Activated CD4-positive, alpha-beta T cell treated with anti-CD3 and anti-CD28 coated beads, Interleukin-10, Interleukin-2, amounts not matched to agents 100 ng/mL and 50 ng/mL, durations not matched to agents 16 hours and 8 hours (primary cell): ENCODE data around the gene PLA2G12B.
"Not testable (repeated sequence)": the region's sequence is repeated elsewhere in the genome, so short reads cannot be mapped to it uniquely, and the experiment has no call there.

ENCODE experiments used
- DNase-seq: peaks from one replicate; pipeline ENCODE4 v3.0.0-alpha.2; 2020

PLA2G12B gene

GRCh38 chr10:72954596-72955554, at the start of gene PLA2G12B:
Gene PLA2G12B (minus strand): TSS chr10:72954806. CDS start chr10:72954685, 121 bp downstream.
- DNase-seq, result no peak

- DNase-seq, result no peak
Observed at GRCh38 chr10:73003822-73004221, 49.2 kb upstream of the PLA2G12B start.

DNA sequence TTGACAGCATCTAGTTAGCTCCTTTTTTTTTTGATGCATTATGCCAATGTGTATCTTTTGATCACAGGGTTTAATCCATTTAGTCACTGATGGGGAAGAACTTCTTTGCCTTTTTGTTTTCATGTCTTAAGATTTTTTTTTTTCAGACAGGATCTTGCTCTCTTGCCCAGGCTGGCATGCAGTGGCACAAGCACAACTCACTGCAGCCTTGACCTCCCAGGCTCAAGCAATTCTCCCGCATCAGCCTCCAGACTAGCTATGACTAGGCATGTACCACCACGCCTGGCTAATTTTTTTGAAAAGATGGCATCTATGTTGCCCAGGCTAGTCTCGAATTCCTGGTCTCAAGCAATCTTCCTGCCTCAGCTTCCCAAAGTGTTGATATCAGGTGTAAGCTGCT, 46.4 kb upstream of the PLA2G12B start:
- DNase-seq, result no peak

DNA sequence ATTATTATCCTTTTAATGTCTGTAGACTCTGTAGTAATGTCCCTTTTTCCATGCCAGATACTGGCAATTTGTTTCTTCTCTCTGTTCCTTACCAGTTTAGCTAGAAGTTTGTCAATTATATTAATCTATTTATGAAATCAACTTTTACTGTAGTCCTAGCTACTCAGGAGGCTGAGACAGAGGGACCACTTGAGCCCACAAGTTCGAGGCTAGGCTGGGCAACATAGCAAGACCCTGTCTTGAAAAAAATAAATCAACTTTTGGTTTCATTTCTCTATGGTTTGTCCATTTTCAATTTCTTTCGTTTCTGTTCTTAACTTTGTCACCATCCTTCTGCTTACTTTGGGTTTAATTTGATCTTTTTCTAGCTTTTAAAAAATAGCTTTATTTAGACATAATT, 42.5 kb upstream of the PLA2G12B start:
- no peak for DNase-seq

DNA sequence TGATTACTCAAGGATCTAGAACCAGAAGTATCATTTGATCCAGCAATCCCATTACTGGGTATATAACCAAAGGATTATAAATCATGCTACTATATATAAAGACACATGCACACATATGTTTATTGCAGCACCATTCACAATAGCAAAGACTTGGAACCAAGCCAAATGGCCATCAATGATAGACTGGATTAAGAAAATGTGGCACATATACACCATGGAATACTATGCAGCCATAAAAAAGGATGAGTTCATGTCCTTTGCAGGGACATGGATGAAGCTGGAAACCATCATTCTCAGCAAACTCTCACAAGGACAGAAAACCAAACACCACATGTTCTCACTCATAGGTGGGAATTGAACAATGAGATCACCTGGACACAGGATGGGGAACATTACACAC, 40.9 kb upstream of the PLA2G12B start:
- not testable (repeated sequence) for DNase-seq

- DNase-seq, result not testable (repeated sequence)
Observed at GRCh38 chr10:72989771-72990170, 35.2 kb upstream of the PLA2G12B start.

- not testable (repeated sequence) for DNase-seq
Observed at GRCh38 chr10:72984618-72985017, 30.0 kb upstream of the PLA2G12B start.

DNA sequence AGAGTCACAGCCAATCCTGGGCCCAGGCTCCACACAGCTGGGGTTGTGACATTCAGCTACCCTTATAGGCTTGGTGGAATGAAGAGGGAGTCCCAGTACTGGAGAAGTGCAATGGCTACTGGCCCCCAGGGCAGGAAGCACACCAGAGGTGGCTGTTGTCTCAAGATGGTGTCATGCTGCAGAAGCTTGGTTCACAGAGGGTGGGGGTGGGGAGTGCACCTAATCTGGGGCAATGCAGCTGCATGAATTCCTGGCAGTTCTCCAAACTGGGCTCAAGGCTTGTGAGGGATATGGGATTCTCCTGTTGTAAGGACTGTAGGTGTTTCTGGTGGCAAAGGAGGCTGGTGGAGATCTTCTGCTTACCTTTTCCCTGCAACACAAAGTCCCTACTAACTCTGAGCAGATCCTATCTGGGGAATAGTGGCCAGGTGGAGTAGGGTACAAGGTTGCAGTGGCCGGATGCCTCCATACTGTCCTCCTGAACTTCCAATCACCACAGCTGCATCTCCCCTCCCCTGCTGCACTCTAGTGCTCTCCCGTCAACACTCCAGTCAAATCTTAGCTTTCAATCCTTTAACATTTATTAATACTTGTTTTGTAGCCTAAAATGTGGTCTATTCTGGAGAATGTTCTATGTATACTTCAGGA, 27.4 kb upstream of the PLA2G12B start:
- DNase-seq, result no peak

DNA sequence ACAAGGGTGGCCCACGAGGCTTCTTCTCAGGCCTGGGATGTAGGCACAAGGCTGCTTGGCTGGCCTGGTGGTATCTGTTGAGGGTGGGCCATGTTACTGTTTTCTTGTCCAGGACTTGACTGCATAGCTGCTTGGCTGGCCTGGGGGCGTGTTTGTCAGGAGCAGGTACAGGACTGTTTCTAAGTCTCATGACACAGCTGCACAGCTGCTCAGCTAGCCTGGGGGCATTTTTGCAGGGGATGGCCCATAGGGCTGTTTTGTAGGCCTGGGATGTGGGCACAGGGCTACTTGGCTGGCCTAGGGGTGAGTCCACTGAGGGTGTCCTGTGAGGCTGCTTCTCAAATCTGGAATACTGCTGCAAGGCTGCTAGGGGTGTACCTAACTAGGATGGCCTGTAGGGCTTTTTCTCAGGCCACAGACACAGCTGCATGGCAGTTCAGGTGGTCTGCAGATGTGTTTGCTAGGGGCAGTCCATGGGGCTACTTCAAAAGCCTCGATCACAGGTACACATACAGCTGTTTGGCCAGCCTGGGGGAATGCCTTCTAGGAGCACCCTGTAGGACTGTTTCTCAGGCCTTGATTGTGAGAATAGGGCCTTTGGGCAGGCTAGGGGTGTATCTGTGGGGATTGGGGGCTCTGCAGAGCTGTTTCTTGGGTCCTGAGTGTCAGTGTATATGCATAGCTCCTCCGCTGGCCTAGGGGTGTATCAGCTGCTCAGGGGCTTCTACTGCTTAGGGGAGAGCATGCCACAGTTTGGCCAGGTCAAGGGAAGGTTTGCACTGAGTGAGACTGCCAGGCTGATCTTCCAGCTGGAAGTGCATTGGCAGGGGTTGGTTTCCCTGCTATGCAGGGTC, 26.6 kb upstream of the PLA2G12B start:
- DNase-seq, result no peak

DNA sequence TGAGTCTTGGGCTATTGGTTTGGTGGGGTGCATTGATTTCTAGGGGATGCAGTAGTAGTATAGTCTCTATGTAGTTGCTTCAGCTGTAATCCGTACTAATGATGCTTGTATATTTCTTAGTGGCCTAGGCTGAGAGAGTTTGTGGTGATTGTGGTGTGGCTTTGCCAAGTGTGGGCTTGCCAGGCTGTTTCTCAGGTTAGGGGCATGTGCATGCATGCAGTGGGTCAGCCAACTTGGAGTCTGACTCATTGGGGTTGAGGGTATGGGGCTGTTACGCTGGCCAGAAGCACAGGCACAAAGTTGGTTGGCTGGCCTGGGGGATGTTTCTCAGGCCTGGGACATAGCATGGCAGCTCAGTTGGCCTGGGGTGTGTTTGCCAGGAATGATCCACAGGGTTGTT, 25.7 kb upstream of the PLA2G12B start:
- no peak for DNase-seq

DNA sequence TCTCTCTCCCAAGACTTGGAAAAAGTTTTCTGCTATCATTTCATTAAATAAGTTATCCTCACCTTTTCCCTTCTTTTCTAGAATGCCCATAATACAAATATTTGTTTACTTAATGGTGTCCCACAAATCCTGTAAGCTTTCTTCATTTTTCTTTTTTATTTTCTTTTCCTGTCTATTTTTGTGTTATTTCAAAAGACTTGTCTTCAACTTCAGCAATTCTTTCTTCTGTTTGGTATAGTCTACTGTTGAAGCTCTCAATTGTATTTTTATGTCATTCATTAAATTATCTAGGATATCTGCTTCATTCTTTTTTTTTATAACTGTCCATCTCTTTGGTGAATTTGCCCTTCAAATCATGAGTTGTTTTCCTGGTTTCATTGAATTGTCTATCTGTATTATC, 25.1 kb upstream of the PLA2G12B start:
- no peak for DNase-seq

DNA sequence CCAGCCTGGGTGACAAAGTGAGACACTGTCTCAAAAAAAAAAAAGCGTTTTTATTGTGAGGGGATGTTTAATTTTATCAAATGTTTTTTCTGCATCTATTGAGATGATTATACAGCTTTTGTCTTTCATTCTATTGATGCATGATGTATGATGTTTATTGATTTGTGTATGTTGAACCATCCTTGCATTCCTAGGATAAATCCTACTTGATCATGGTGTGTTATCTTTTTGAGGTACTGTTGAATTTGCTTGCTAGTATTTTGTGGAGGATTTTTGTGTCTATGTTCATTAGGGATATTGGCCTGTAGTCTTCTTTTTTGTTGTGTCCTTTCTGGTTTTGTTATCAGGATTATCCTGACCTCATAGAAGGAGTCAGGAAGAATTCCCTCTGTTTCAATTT, 22.3 kb upstream of the PLA2G12B start:
- no peak for DNase-seq

- no peak for DNase-seq
Observed at GRCh38 chr10:72956001-72956400, 1.4 kb upstream of the PLA2G12B start.

- no peak for DNase-seq
Observed at GRCh38 chr10:72954230-72954595, 393 bp downstream of the PLA2G12B start.

GRCh38 chr10:72953687-72954086, 919 bp downstream of the PLA2G12B start:
- DNase-seq, result no peak

DNA sequence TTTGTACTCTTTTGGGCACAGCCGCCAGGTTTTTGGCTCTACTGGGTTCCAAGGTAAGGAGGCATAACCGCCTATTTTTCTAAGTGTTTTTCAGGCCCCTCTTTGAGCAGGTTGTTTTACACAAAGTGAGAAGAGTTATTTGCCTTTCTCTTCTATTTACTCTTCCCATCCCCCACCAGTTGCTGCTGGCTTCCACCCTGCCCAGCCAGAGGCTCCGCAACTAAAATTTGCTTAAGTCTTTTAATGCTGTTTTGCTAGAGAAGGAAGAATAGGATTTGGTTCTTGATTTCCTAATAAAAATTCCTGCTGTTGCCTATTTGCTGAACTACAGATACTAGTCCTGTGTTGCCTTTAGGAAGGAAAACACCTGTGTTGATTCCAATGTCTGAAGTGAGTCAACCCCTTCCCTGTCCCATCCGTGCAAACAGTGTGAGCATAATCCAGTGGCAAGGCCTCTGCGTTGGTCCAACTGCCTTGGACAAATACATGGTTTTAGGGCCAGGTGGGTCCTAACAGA, 1.9 kb downstream of the PLA2G12B start:
- DNase-seq, result no peak

GRCh38 chr10:72952189-72952588, 2.4 kb downstream of the PLA2G12B start:
- DNase-seq, result no peak

- DNase-seq, result no peak
Observed at GRCh38 chr10:72951760-72952159, 2.8 kb downstream of the PLA2G12B start.

GRCh38 chr10:72948762-72949161, 5.8 kb downstream of the PLA2G12B start:
- DNase-seq, result no peak

- DNase-seq, result no peak
Observed at GRCh38 chr10:72946963-72947362, 7.6 kb downstream of the PLA2G12B start.

DNA sequence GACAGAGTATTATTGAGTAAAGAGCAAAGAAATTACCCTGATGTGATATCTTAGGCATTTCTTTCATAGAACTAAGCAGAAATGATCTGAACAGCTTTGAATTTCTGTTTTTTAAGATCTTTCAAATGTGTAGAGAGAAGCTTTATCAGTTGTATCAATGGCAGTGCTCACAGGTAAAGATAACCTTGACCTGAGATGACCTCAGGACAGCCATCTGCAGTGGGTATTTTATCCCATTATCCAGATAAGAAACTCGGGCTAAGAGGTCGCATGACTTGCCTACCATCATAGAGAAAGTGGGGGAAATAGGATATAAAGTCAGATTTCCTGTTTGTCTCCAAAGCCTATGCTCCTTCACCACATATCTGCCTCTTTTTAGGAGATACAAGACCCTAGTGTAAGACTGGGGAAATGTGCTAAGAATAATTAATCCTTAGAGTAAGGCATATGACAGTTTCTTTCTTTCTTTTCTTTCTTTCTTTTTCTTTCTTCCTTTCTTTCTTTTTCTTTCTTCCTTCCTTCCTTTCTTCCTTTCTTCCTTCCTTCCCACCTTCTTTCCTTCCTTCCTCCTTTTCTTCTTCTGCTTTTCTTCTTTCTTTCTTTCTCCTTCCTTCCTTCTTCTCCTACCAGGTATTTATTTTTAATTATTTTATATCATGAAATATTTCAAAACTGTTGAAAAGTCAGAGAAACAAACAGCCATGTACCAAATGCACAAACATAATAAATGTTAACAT, 10.9 kb downstream of the PLA2G12B start:
- DNase-seq, result no peak

DNA sequence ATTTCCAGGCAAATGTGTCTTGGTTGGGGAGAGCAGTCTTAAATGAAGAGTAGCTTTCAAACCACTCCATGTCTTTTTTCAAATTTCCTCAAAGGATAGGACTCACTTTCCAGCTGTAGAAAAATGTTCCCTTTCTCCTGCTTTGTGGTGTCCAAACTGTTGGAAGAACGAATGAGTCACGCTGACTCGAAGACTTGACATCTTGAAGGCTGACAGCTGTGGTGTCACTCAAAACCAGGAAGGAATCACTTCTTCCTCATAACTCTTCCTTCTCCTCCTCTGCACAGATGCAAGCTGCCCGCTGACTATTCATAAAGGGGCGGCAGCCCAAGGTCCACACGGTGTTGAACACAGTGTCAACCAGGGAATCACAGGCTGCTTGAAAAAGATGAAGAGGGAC, 19.2 kb downstream of the PLA2G12B start:
- DNase-seq, result no peak
